Suprapubic skin (tissue), 4 donors: ENCODE results near the gene IL17F. TPM values are rescaled to one million over a fixed set of nuclear protein-coding genes. Genes with fewer than 3 reads are reported as not detected.

Source experiments
- DNase-seq, 2 donors: peaks; one replicate each; pipeline ENCODE4 v3.0.0-alpha.2; 2019; ENCODE audit warnings: low spot score in 2 of 2
- H3K27ac ChIP-seq: fragments of 200-600 bp; sonication (generic); one replicate; pipeline ENCODE4 v1.5.1; 2019
- H3K27me3 ChIP-seq: fragments of 200-600 bp; sonication (generic); one replicate; pipeline ENCODE4 v1.5.1; 2019
- H3K36me3 ChIP-seq: fragments of 200-600 bp; sonication (generic); one replicate; pipeline ENCODE4 v1.5.1; 2019
- H3K4me1 ChIP-seq: fragments of 200-600 bp; sonication (generic); one replicate; pipeline ENCODE4 v1.5.1; 2019
- H3K4me3 ChIP-seq: fragments of 200-600 bp; sonication (generic); one replicate; pipeline ENCODE4 v1.5.1; 2019; ENCODE audit warnings: mild to moderate bottlenecking
- H3K9me3 ChIP-seq: fragments of 200-600 bp; sonication (generic); one replicate; pipeline ENCODE4 v1.5.1; 2019
- EP300 ChIP-seq: sonication (generic); formaldehyde crosslinking; IDR thresholded peaks from one replicate; pipeline ENCODE4 v1.6.1; 2017; ENCODE audit warnings: antibody characterized with exemption
- POLR2A ChIP-seq, 2 donors: fragments of 450-650 bp; IDR thresholded peaks; one replicate each; pipeline ENCODE4 v1.6.1; 2017; ENCODE audit warnings: antibody characterized with exemption in 2 of 2, mild to moderate bottlenecking in 2 of 2, moderate library complexity in 2 of 2
- POLR2AphosphoS5 ChIP-seq, 3 donors: sonication (generic); formaldehyde crosslinking; IDR thresholded peaks; one replicate each; pipeline ENCODE4 v1.6.1; 2017; ENCODE audit warnings: antibody characterized with exemption in 3 of 3
- WGBS: methylation state at CpG from one replicate; pipeline ENCODE4 v1.1.5; 2018; 5-methylcytosine and 5-hydroxymethylcytosine counted together
- total RNA-seq, 4 donors: library from RNA; depleted of rRNA; stranded (reverse); fragments of >200 nt; gene quantifications; one replicate each; pipeline ENCODE4 v1.1.0, GENCODE V29; 2016
- TF ChIP-seq, protein P1 (sequence below), 2 donors: fragments of 200-600 bp in 1 of 2; fragments of 450-650 bp in 1 of 2; sonication (generic) in 1 of 2; IDR thresholded peaks; one replicate each; pipeline ENCODE4 v1.5.1; 2016 to 2019; ENCODE audit warnings: antibody characterized with exemption in 2 of 2, mild to moderate bottlenecking in 1 of 2, moderate library complexity in 1 of 2

The IL17F gene
- total RNA-seq, 4 donors from 2014 or later = not detected

GRCh38 chr6:52231406-52232127 is 12.7 kb downstream of the IL17F start:
- peaks cover 4% of the 10 kb centered on the region for H3K4me1 ChIP-seq
- DNase-seq = no peak
- H3K36me3 ChIP-seq = no peaks in the 10 kb centered on the region
- no peak overlapping the region for H3K4me3 ChIP-seq
- 78% methylated on average over 8 of the region's 8 CpGs for WGBS
- H3K27ac ChIP-seq = no peak overlapping the region
- TF ChIP-seq EP300 (no peak), POLR2AphosphoS5 (IDR thresholded peaks at IDR 0.05) (no peak), POLR2A (IDR thresholded peaks at IDR 0.05) (no peak)
- TF ChIP-seq, protein P1, sequence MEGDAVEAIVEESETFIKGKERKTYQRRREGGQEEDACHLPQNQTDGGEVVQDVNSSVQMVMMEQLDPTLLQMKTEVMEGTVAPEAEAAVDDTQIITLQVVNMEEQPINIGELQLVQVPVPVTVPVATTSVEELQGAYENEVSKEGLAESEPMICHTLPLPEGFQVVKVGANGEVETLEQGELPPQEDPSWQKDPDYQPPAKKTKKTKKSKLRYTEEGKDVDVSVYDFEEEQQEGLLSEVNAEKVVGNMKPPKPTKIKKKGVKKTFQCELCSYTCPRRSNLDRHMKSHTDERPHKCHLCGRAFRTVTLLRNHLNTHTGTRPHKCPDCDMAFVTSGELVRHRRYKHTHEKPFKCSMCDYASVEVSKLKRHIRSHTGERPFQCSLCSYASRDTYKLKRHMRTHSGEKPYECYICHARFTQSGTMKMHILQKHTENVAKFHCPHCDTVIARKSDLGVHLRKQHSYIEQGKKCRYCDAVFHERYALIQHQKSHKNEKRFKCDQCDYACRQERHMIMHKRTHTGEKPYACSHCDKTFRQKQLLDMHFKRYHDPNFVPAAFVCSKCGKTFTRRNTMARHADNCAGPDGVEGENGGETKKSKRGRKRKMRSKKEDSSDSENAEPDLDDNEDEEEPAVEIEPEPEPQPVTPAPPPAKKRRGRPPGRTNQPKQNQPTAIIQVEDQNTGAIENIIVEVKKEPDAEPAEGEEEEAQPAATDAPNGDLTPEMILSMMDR (IDR thresholded peaks at IDR 0.05) = no peak
- H3K27me3 ChIP-seq = peaks cover 3% of the 10 kb centered on the region
- H3K9me3 ChIP-seq = no peaks in the 10 kb centered on the region

- DNase-seq = no peak
- WGBS = 73% methylated on average over 1 of the region's 1 CpG
- no peaks in the 10 kb centered on the region for H3K36me3 ChIP-seq
- H3K27me3 ChIP-seq = peaks cover 3% of the 10 kb centered on the region
- peaks cover 4% of the 10 kb centered on the region for H3K4me1 ChIP-seq
- H3K4me3 ChIP-seq = no peak overlapping the region
- no peak overlapping the region for H3K27ac ChIP-seq
- TF ChIP-seq POLR2A (IDR thresholded peaks at IDR 0.05) = no peak
- TF ChIP-seq POLR2AphosphoS5 (IDR thresholded peaks at IDR 0.05) = no peak
- TF ChIP-seq EP300 = no peak
- TF ChIP-seq, protein P1 (IDR thresholded peaks at IDR 0.05) = no peak
- H3K9me3 ChIP-seq = no peaks in the 10 kb centered on the region
Measured at GRCh38 chr6:52230685-52231084, 13.6 kb downstream of the IL17F start.

GRCh38 chr6:52227495-52227894 is 16.8 kb downstream of the IL17F start:
- WGBS = 69% methylated on average over 1 of the region's 1 CpG
- Histone ChIP-seq H3K27me3 (no peaks in the 10 kb centered on the region), H3K27ac (no peak overlapping the region), H3K4me3 (no peak overlapping the region), H3K9me3 (no peaks in the 10 kb centered on the region), H3K36me3 (no peaks in the 10 kb centered on the region), H3K4me1 (no peaks in the 10 kb centered on the region)
- DNase-seq = no peak
- TF ChIP-seq EP300 (no peak), POLR2A (IDR thresholded peaks at IDR 0.05) (no peak), POLR2AphosphoS5 (IDR thresholded peaks at IDR 0.05) (no peak)
- TF ChIP-seq, protein P1 (IDR thresholded peaks at IDR 0.05) = no peak

- Histone ChIP-seq H3K36me3 (no peaks in the 10 kb centered on the region), H3K4me3 (no peak overlapping the region), H3K9me3 (no peaks in the 10 kb centered on the region), H3K27me3 (no peaks in the 10 kb centered on the region), H3K27ac (no peak overlapping the region), H3K4me1 (no peaks in the 10 kb centered on the region)
- TF ChIP-seq POLR2A (IDR thresholded peaks at IDR 0.05) = no peak
- TF ChIP-seq POLR2AphosphoS5 (IDR thresholded peaks at IDR 0.05) = no peak
- TF ChIP-seq, protein P1 (IDR thresholded peaks at IDR 0.05) = no peak
- no peak for TF ChIP-seq EP300
- whole genome bisulfite sequencing = 52% methylated on average over 3 of the region's 3 CpGs
- no peak for DNase-seq
Measured at GRCh38 chr6:52221302-52221701, 23.0 kb downstream of the IL17F start.

- TF ChIP-seq POLR2A (IDR thresholded peaks at IDR 0.05) = no peak
- TF ChIP-seq, protein P1 (IDR thresholded peaks at IDR 0.05) = no peak
- no peak for TF ChIP-seq POLR2AphosphoS5 (IDR thresholded peaks at IDR 0.05)
- TF ChIP-seq EP300 = no peak
- WGBS = 91% methylated on average over 2 of the region's 2 CpGs
- Histone ChIP-seq H3K4me1 (no peaks in the 10 kb centered on the region), H3K4me3 (no peak overlapping the region), H3K27ac (no peak overlapping the region), H3K9me3 (no peaks in the 10 kb centered on the region), H3K36me3 (no peaks in the 10 kb centered on the region), H3K27me3 (no peaks in the 10 kb centered on the region)
- no peak for DNase-seq
Measured at GRCh38 chr6:52217761-52218160, 26.5 kb downstream of the IL17F start.
